Kidney epithelial cell (primary cell): ENCODE measurements around the gene KCNMA1. TPM values are rescaled to one million over a fixed set of nuclear protein-coding genes. Genes with fewer than 3 reads are reported as not detected.

Experiments
- DNase-seq: peaks from one replicate; pipeline ENCODE4 v3.0.0-alpha.2; 2010; ENCODE audit warnings: low read depth
- H3K27me3 ChIP-seq: 2 replicates; pipeline ENCODE4 v1.6.0; 2011; ENCODE audit warnings: low read length; ENCODE audit not compliant: control insufficient read depth, insufficient read depth
- H3K36me3 ChIP-seq: 2 replicates; pipeline ENCODE4 v1.5.1; 2011; ENCODE audit warnings: low read length; ENCODE audit not compliant: control insufficient read depth, insufficient read depth
- H3K4me3 ChIP-seq: 2 replicates; pipeline ENCODE4 v1.5.1; 2011; ENCODE audit warnings: low read depth, mild to moderate bottlenecking, control low read depth, low read length
- total RNA-seq: library from RNA; depleted of rRNA; stranded (reverse); fragments of >200 nt; gene quantifications from 2 replicates; pipeline ENCODE4 v1.2.3, GENCODE V29; 2015
- TF ChIP-seq, protein P1 (sequence below): IDR thresholded peaks from 2 replicates; pipeline ENCODE4 v1.5.1; 2011; ENCODE audit warnings: mild to moderate bottlenecking, moderate library complexity, low read length, control low read depth, inconsistent platforms; ENCODE audit not compliant: insufficient read depth, poor library complexity, severe bottlenecking

The KCNMA1 gene
- total RNA-seq, 1 donor from 2014 or later: 18.9 TPM

DNA sequence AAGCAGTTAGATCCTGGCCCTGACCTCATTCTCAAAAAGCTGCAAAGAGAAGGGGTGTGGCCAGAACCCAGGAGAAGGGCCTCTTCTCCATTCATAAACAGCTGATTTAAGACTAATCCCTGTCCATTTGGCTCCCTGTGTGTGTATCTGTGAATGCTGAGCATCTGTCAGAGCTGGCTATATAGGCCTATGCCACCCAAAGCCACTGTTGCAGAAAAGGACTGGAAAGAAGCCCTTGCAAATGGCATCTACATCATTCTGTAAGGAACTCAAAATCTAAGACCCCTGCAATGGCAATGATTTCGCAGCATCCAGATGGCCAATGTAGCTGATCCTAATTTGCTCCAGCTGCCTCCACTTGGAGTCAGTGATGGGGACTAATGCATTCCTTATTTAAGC, 384.5 kb downstream of the KCNMA1 start:
- H3K4me3 ChIP-seq: no peak overlapping the region
- no peaks in the 10 kb centered on the region for H3K27me3 ChIP-seq
- no peaks in the 10 kb centered on the region for H3K36me3 ChIP-seq
- DNase-seq: no peak
- TF ChIP-seq, protein P1, sequence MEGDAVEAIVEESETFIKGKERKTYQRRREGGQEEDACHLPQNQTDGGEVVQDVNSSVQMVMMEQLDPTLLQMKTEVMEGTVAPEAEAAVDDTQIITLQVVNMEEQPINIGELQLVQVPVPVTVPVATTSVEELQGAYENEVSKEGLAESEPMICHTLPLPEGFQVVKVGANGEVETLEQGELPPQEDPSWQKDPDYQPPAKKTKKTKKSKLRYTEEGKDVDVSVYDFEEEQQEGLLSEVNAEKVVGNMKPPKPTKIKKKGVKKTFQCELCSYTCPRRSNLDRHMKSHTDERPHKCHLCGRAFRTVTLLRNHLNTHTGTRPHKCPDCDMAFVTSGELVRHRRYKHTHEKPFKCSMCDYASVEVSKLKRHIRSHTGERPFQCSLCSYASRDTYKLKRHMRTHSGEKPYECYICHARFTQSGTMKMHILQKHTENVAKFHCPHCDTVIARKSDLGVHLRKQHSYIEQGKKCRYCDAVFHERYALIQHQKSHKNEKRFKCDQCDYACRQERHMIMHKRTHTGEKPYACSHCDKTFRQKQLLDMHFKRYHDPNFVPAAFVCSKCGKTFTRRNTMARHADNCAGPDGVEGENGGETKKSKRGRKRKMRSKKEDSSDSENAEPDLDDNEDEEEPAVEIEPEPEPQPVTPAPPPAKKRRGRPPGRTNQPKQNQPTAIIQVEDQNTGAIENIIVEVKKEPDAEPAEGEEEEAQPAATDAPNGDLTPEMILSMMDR: no peak

DNA sequence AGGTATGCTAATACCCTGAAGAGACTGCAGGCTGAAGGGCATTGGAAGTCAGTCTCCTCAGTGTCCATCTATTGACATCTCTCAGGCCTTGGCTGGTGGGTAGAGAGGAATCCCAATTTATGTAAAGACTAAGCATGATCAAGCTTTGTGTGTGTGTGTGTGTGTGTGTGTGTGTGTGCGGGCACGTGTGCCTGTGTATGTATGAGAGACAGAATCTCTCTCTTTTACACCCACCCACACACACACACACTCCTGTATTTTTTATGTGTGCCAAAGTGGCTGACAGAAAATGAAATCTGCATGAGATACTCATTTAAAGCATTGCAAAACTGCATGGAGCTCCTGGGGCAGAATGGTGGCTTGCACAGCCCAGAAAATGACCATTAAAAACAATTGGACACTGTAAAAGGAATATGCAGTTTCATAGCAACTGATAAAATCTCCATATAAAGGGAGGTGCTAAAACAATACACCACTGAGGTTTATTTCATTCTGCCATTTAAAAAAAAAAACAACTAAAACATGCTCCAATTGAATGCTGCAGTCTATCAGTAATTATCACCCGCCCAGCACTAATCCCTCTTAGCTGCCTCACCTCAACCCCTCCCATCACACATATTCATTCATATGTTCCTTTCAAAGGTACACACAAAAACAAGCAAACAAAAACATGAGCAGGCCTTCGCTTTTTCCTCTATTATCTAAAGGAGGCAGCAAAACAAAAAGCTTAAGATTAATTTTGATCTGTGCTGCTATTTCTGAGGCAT, 385.0 kb downstream of the KCNMA1 start:
- TF ChIP-seq, protein P1: no peak
- no peak for DNase-seq
- Histone ChIP-seq H3K4me3 (no peak overlapping the region), H3K36me3 (no peaks in the 10 kb centered on the region), H3K27me3 (no peaks in the 10 kb centered on the region)

DNA sequence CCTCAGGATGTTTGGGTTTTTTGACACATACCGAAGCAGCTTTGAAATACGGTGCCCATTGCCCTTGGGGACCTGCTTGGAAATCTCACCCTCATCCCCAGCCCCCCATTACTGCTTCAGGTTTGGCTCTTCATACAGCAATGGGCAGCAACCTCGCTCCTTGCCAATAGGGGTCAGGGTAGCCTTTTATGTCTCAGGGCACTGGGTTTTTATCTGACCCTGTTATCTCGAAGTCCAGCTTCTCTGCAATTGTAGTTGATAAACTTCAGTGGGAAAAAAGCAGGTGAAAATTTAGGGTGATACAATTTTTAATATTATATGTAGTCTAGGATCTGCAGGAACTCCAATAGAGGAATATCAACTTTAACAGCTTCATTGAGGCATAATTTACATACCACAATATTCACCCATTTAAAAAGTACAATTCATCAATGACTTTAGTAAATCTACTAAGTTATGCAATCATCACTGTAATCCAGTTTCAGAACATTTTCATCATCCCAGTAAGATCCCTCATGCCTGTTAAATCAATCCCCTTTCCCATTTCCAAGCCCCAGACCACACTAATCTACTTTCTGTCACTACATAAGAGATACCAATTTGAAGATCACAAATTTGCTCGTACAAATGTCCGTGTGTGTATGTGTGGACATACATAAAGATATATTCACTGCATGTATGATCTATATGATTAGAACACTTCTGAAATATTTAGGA, 386.2 kb downstream of the KCNMA1 start:
- TF ChIP-seq, protein P1: peak; percentile 84
- no peaks in the 10 kb centered on the region for H3K36me3 ChIP-seq
- H3K27me3 ChIP-seq: no peaks in the 10 kb centered on the region
- DNase-seq: no peak
- H3K4me3 ChIP-seq: no peak overlapping the region

DNA sequence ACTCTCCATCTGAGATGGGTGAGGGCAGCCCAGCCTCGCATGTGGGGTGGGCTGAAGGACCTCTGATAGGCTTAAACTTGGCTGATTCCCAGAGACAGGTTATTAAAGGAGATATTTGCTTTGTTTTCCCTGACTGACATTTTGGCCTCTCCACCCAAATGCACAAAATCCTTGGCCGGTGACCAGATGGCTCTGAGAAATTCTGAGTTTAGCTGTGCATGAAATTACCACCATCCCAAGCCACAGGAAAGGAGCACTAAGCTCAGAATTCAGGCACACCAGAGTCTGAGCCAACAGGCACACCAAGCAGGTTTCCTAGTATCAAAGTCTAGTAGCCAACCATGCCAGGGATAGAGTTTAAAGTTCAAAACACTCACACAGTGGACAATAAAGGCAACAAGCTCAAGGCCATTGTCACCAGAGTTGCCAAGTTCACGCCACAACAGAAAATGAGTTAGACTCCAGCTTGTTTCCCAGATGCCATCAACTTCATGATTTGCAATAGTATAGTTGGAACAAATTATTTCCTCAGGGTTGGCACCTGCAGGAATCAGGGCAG, 387.6 kb downstream of the KCNMA1 start:
- H3K36me3 ChIP-seq: no peaks in the 10 kb centered on the region
- TF ChIP-seq, protein P1: no peak
- H3K4me3 ChIP-seq: no peak overlapping the region
- no peaks in the 10 kb centered on the region for H3K27me3 ChIP-seq
- DNase-seq: no peak

DNA sequence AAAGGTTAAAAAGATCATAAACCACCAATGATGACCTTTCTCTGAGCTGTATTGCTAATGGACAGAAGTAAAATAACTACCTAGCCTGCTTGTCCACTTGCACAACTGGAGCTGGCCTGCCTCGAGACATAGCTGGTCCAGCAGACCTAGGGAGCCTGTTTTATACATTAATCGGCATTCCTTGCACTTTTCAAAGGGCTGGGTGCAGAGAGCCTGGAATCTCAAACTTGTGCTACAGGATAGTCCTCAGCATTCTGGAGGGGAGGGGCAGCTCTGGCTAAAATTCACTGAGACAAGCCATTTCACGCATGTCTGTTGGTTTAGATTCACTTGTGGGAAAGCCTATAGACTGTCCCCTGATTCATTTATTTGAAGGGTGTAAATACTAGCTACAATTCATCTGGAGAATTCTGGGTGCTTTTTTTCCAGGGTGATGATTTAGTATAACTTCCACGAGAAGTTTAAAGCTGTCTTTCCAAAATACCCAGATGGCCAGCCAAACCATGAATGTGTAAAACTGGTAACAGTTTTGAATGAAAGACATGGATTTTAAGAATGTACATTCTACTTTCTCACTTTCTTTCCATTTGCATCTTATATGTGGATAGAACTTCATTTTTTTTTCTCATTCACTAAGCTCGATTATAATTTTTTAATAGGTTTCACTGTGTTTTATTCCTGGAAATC, 389.4 kb downstream of the KCNMA1 start:
- DNase-seq: no peak
- TF ChIP-seq, protein P1: no peak
- no peaks in the 10 kb centered on the region for H3K36me3 ChIP-seq
- H3K4me3 ChIP-seq: no peak overlapping the region
- no peaks in the 10 kb centered on the region for H3K27me3 ChIP-seq
